Neutrophil (primary cell): Measurements from ENCODE around the gene DAZAP1.
A peak's percentile ranks its signal among the peaks of the same experiment; 100 is the strongest.
"Not testable (repeated sequence)": the region's sequence is repeated elsewhere in the genome, so short reads cannot be mapped to it uniquely, and the experiment has no call there.

Source experiments
- H3K27ac ChIP-seq: fragments of 200-600 bp; sonication (generic); 2 replicates; pipeline ENCODE4 v1.5.1; 2016; ENCODE audit warnings: mild to moderate bottlenecking, moderate library complexity
- H3K27me3 ChIP-seq: fragments of 200-600 bp; sonication (generic); 2 replicates; pipeline ENCODE4 v1.6.0; 2016; ENCODE audit warnings: mild to moderate bottlenecking
- H3K36me3 ChIP-seq: fragments of 200-600 bp; sonication (generic); 2 replicates; pipeline ENCODE4 v1.5.1; 2017
- H3K4me1 ChIP-seq, 2 experiments: fragments of 200-600 bp in 1 of 2; sonication (generic) in 1 of 2; 1 replicate in 1 of 2; 2 replicates in 1 of 2; pipeline versions ENCODE4 v1.5.1 to v1.6.1; 2013 to 2016; ENCODE audit warnings: low read depth in 1 of 2, low read length in 1 of 2, mild to moderate bottlenecking in 1 of 2, moderate library complexity in 1 of 2; ENCODE audit not compliant: control insufficient read depth in 1 of 2, insufficient read depth in 1 of 2
- H3K4me3 ChIP-seq, 2 experiments: fragments of 200-600 bp in 1 of 2; sonication (generic) in 1 of 2; 1 replicate in 1 of 2; 2 replicates in 1 of 2; pipeline ENCODE4 v1.5.1; 2013 to 2016; ENCODE audit warnings: low read depth in 1 of 2, low read length in 1 of 2, mild to moderate bottlenecking in 1 of 2, moderate library complexity in 1 of 2
- H3K9me3 ChIP-seq: fragments of 200-600 bp; sonication (generic); 2 replicates; pipeline ENCODE4 v1.5.1; 2016
- CTCF ChIP-seq: fragments of 200-600 bp; sonication (generic); IDR thresholded peaks from 2 replicates; pipeline ENCODE4 v1.5.1; 2016; ENCODE audit warnings: antibody characterized with exemption

DAZAP1 gene

GRCh38 chr19:1437609-1438008 is 30.2 kb downstream of the DAZAP1 start:
- TF ChIP-seq CTCF: no peak
- peaks cover 53% of the 10 kb centered on the region for H3K36me3 ChIP-seq
- H3K4me3 ChIP-seq: peak overlapping the region; percentile 75 to 79
- peak overlapping the region; percentile 75 for H3K27ac ChIP-seq
- no peaks in the 10 kb centered on the region for H3K9me3 ChIP-seq
- no peaks in the 10 kb centered on the region for H3K27me3 ChIP-seq
- peaks cover 13 to 20% of the 10 kb centered on the region in 2 experiments for H3K4me1 ChIP-seq

DNA sequence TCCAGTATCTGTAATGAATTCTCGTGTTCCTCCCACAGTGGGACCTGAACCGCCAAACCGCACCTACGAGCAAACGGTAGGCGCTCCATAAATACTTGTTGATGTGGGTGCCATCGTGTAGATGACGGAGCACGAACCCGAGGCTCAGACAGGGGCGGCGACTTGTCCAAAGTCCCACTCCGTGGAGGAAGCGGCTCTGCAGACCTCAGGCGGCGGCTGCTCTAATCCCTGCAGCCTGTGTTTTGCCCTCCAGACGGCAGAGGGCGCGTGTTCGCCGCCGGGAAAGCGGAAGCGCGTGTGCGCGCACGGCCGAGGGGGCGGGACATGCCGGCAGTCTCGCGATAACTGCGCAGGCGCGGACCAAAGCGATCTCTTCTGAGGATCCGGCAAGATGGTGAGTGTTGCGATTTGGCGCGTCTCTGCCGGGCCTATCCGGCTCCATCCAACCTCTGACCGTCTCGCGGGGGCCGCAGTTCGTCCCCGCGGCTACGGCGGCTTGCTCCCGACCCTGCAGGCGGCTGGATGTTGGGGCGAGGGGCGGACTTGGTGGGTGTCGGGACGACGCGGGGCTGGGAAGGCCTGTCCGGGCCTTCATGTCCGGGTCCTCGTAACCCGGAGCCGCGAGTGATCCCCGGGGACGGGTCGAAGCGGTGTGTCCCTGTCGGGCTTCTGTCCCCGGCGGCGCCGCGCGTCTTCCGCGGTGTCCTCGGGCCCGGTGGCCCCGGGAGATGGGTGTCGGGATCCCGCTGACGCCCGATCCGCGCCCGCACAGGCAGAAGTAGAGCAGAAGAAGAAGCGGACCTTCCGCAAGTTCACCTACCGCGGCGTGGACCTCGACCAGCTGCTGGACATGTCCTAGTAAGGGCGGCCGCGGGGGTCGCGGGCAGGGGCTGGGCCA is 30.9 kb downstream of the DAZAP1 start, which contains the start of gene RPS15:
Gene RPS15, plus strand, starts transcription at position 362 of the 898 bp plus-strand sequence. Its CDS starts 30 bp downstream, at position 392.
- TF ChIP-seq CTCF: peak; percentile 100
- Histone ChIP-seq H3K4me1 (peaks cover 13 to 20% of the 10 kb centered on the region in 2 experiments), H3K27ac (peak within 1 kb of the TSS; percentile 75), H3K27me3 (no peaks in the 10 kb centered on the region), H3K4me3 (peak within 1 kb of the TSS; percentile 75 to 79), H3K9me3 (no peaks in the 10 kb centered on the region), H3K36me3 (peaks cover 49% of the 10 kb centered on the region)

GRCh38 chr19:1438933-1439354 is 31.6 kb downstream of the DAZAP1 start:
- Histone ChIP-seq H3K4me1 (peaks cover 13 to 20% of the 10 kb centered on the region in 2 experiments), H3K27ac (peak overlapping the region; percentile 75)
- no peak for TF ChIP-seq CTCF

DNA sequence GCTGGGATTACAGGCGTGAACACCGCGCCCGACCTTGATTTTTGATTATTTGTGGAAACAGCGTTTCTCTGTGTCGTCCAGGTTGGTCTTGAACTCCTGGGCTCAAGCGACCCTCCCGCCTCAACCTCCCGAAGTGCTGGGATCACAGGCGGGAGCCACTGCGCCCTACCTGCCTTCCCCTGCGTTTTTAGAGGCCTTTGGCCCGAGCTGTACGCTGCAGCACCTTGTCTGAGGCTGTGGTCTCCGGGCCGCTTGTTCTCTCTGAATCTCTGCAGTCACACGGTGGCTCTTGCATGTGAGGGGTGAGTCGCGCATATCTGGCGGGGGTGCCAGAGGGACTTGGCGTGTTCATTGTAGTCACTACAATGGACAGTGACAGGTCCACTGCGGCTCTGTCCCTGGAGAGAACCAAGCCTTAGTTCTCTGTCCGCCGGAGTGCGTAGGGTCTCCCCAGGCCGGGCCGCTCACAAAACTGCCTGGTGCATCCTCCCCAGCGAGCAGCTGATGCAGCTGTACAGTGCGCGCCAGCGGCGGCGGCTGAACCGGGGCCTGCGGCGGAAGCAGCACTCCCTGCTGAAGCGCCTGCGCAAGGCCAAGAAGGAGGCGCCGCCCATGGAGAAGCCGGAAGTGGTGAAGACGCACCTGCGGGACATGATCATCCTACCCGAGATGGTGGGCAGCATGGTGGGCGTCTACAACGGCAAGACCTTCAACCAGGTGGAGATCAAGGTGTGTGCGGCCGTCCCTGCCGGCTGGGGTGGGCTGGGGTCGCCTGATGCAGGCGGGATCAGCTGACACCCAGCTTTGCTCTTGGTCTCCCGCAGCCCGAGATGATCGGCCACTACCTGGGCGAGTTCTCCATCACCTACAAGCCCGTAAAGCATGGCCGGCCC is 32.4 kb downstream of the DAZAP1 start:
- H3K9me3 ChIP-seq, H3K27ac ChIP-seq: not testable (repeated sequence)
- Histone ChIP-seq H3K4me1 (peaks cover 13 to 24% of the 10 kb centered on the region in 2 experiments), H3K27me3 (peaks cover 10% of the 10 kb centered on the region), H3K36me3 (peaks cover 35% of the 10 kb centered on the region), H3K4me3 (peak overlapping the region in 1 of 2 experiments; percentile 79)

More at GRCh38 chr19:1438933-1439354, 31.6 kb downstream of the DAZAP1 start:
- peak overlapping the region; percentile 75 to 79 for H3K4me3 ChIP-seq
- peaks cover 2% of the 10 kb centered on the region for H3K27me3 ChIP-seq
- no peaks in the 10 kb centered on the region for H3K9me3 ChIP-seq
- H3K36me3 ChIP-seq: peaks cover 43% of the 10 kb centered on the region

GRCh38 chr19:1440418-1440801 is 33.0 kb downstream of the DAZAP1 start:
- Histone ChIP-seq H3K4me1 (peaks cover 19 to 30% of the 10 kb centered on the region in 2 experiments), H3K9me3 (no peaks in the 10 kb centered on the region), H3K36me3 (peaks cover 30% of the 10 kb centered on the region), H3K27me3 (peaks cover 17% of the 10 kb centered on the region), H3K4me3 (no peak overlapping the region), H3K27ac (no peak overlapping the region)
- TF ChIP-seq CTCF: no peak
